GM13976 (cell line): Measurements from ENCODE around the gene SMIM31.

ENCODE experiments used
- DNase-seq: peaks from one replicate; pipeline ENCODE4 v3.0.0; 2012; ENCODE audit warnings: low spot score
- in situ Hi-C: fragments of 300-500 bp; cut with MboI; formaldehyde crosslinking; loops from one replicate; pipeline ENCODE4 v1.12.0; 2022; ENCODE audit warnings: low sequenced_read_pairs, mixed read lengths, inconsistent platforms; ENCODE audit not compliant: unreplicated experiment
- TF ChIP-seq, protein P1 (sequence below): IDR thresholded peaks from 2 replicates; pipeline ENCODE4 v1.5.1; 2012; ENCODE audit warnings: borderline replicate concordance, mild to moderate bottlenecking; ENCODE audit not compliant: insufficient read depth; ENCODE audit errors: extremely low read depth, missing control alignments, control extremely low read depth

Gene SMIM31

GRCh38 chr4:164815711-164816110, 61.8 kb downstream of the SMIM31 start:
- in situ Hi-C loops = no loop called here
- TF ChIP-seq, protein P1, sequence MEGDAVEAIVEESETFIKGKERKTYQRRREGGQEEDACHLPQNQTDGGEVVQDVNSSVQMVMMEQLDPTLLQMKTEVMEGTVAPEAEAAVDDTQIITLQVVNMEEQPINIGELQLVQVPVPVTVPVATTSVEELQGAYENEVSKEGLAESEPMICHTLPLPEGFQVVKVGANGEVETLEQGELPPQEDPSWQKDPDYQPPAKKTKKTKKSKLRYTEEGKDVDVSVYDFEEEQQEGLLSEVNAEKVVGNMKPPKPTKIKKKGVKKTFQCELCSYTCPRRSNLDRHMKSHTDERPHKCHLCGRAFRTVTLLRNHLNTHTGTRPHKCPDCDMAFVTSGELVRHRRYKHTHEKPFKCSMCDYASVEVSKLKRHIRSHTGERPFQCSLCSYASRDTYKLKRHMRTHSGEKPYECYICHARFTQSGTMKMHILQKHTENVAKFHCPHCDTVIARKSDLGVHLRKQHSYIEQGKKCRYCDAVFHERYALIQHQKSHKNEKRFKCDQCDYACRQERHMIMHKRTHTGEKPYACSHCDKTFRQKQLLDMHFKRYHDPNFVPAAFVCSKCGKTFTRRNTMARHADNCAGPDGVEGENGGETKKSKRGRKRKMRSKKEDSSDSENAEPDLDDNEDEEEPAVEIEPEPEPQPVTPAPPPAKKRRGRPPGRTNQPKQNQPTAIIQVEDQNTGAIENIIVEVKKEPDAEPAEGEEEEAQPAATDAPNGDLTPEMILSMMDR = no peak
- DNase-seq = no peak

DNA sequence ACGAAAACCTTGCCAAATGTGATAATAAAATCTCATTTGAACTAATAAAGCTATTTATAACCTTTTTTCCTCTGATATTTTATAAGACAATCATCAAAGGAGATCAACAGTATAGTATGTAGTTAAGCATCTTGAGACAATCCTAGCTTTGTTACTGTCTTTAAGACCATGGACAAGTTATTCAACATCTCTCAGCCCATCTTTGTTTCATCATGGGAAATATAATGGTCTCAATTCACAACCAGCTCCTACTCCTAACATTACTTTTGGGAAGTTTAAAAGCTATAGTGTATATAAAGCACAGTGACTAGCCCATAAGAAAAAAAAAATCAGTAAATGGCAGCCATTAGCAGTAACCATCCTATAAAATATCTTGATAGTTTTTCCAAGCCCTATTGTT, 65.4 kb downstream of the SMIM31 start:
- no peak for DNase-seq
- TF ChIP-seq, protein P1 = no peak
- in situ Hi-C loops = no loop called here

GRCh38 chr4:164821711-164822110, 67.8 kb downstream of the SMIM31 start:
- TF ChIP-seq, protein P1 = no peak
- in situ Hi-C loops = no loop called here

GRCh38 chr4:164824581-164824980, 70.7 kb downstream of the SMIM31 start:
- DNase-seq = no peak
- in situ Hi-C loops = no loop called here
- TF ChIP-seq, protein P1 = no peak

More at GRCh38 chr4:164821711-164822110, 67.8 kb downstream of the SMIM31 start:
- DNase-seq = no peak

GRCh38 chr4:164828955-164829354, 75.0 kb downstream of the SMIM31 start:
- TF ChIP-seq, protein P1 = no peak
- no peak for DNase-seq
- in situ Hi-C loops = no loop called here

DNA sequence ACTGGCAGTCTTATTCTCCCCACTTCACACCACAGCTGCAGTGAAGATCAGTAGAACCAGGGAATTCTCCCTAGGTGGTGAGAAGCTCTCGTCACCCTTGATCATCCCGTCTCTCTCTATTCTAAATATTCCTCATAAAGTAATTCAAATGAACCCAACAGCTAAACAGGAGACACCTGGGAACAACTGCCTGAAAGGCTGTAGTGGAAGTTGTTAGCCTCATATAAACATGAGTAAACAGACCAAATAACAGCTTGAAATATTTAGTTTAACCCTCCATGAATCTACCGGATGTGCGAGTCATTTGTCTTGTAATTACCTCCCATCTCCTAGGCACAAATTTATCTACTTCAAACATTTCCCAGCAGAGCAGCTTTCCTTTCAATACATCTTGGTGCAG, 92.6 kb downstream of the SMIM31 start:
- in situ Hi-C loops = no loop called here
- no peak for DNase-seq
- TF ChIP-seq, protein P1 = no peak

- TF ChIP-seq, protein P1 = no peak
These were observed 93.1 kb downstream of the SMIM31 start for GRCh38 chr4:164847016-164847415.

More at GRCh38 chr4:164847016-164847415, 93.1 kb downstream of the SMIM31 start:
- in situ Hi-C loops = no loop called here
- DNase-seq = no peak
